Motor neuron (in vitro differentiated cells): ENCODE results near the gene CDH4. TPM values are rescaled to one million over a fixed set of nuclear protein-coding genes. Genes with fewer than 3 reads are reported as not detected.

ENCODE experiments used
- ATAC-seq, 8 experiments: fragments of 200-7000 bp; cut with Tn5 transposase; replicated peaks in 6 of 8; 2 replicates each; pipeline ENCODE4 v1.8.0; 2021; ENCODE audit warnings: mild to moderate bottlenecking in 8 of 8, moderate library complexity in 8 of 8
- H3K27ac ChIP-seq, 2 donors: fragments of 250-450 bp; sonication (Bioruptor Pico); 2 replicates each; pipeline ENCODE4 v1.9.0; 2021; ENCODE audit warnings: antibody characterized with exemption in 2 of 2, mild to moderate bottlenecking in 2 of 2, moderate library complexity in 1 of 2
- H3K4me1 ChIP-seq, 2 donors: fragments of 250-450 bp; sonication (Bioruptor Pico); replicated peaks in 1 of 2; 2 replicates each; pipeline ENCODE4 v1.6.1; 2021; ENCODE audit warnings: antibody characterized with exemption in 2 of 2, mild to moderate bottlenecking in 2 of 2, moderate library complexity in 1 of 2
- H3K4me3 ChIP-seq, 5 donors: fragments of 250-450 bp; sonication (Bioruptor Pico); 2 replicates each; pipeline ENCODE4 v1.9.0; 2021; ENCODE audit warnings: antibody characterized with exemption in 5 of 5, mild to moderate bottlenecking in 5 of 5, moderate library complexity in 4 of 5
- WGBS, 10 experiments: fragments of 450-650 bp; shearing (Covaris generic); methylation state at CpG; one replicate each; pipeline ENCODE4 v1.0.0; 2022; 5-methylcytosine and 5-hydroxymethylcytosine counted together
- in situ Hi-C, 9 experiments: fragments of 400-800 bp; cut with MboI; loops; one replicate each; pipeline ENCODE4 v1.15.0; 2021; ENCODE audit warnings: low sequenced_read_pairs in 9 of 9, low pct_unique_long_range_greater_than_20kb in 2 of 9; ENCODE audit not compliant: unreplicated experiment in 9 of 9
- total RNA-seq, 8 experiments: library from RNA; unstranded; fragments of 300-600 nt; gene quantifications; 2 replicates each; pipeline versions ENCODE4 v1.2.3 to v1.2.4, GENCODE V29; 2022

Gene CDH4
- total RNA-seq, 8 experiments from 2014 or later = 2.4 to 41.6 (median 12.9) TPM

DNA sequence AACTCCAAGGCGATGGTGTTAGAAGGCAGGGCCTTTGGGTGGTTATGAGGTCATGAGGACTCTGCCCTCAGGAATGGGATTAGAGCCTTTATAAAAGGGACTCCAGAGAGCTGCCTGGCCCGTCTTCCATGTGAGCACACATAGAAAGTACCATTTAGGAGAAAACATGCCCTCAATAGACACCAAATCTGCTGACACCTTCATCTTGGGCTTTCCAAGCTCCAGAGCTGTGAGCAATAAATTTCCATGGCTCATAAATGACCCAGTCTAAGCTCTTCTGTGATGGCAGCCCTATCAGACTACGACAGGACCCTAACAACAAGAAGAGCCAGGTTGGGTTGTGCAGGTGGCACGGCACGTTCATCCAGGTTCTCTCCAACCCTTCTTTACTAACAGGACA lies 189.5 kb downstream of the CDH4 start:
- Histone ChIP-seq H3K27ac (no peak overlapping the region), H3K4me1 (peaks cover 60 to 64% of the 10 kb centered on the region in 2 donors), H3K4me3 (no peak overlapping the region)
- WGBS, 10 experiments = 0 to 100% (median 93%) methylated on average over 1 to 4 of the region's 5 CpGs; no CpG with 5 or more reads in 3 of the 10 experiments
- in situ Hi-C loops = no loop called here
- ATAC-seq = no peak

DNA sequence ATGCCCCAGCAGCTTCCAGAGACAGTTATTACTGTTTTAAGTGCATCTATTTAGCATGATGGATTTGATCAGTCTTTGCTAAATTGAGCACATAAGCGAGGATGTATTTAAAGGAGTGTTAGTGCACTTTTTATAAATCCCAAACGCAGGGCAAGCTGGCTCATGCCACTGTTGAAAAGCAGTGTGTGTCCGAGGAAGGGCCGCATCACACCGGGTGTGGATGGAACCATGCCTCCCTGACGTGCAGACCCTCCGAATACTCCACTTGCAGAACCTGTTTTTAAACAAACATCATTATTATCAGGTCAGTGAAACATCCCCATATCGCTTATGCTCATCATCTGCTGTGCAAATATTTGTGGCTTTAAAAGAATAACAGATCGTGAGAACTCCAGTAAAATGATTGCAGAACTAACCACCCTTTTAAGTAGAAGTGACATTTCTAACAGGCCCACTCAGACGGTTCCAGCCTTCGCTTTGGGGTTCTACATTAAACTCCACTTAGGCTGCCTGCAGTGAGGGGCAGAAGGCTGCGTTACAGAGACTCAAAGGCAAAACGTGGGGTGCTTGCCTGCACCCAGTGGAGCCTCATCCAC lies 190.1 kb downstream of the CDH4 start:
- Histone ChIP-seq H3K27ac (no peak overlapping the region), H3K4me1 (peaks cover 53 to 58% of the 10 kb centered on the region in 2 donors), H3K4me3 (no peak overlapping the region)
- WGBS, 10 experiments = 0 to 100% (median 79%) methylated on average over 2 to 12 of the region's 13 CpGs
- ATAC-seq = no peak
- in situ Hi-C loops = no loop called here

DNA sequence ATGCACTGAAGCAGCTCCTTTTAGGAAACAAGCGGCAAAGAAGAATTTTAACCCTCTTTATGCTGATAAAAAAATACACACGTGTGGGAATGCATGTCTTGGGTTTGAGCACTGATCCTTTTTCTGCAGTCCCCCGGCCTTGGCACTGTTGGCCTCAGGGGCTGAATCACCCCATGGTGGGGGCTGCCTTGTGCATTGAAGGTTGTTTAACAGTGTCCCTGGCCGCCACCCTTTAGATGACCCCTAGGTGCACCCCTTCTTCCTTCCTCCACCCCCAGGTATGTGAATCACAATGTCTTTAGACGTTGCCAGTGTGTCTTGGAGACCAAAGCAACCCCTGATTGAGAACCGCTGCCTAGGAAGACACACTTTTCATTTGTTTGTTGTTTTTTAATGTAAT lies 190.7 kb downstream of the CDH4 start:
- H3K4me1 ChIP-seq = peaks cover 49 to 53% of the 10 kb centered on the region in 2 donors
- H3K27ac ChIP-seq = no peak overlapping the region
- ATAC-seq = no peak
- H3K4me3 ChIP-seq = no peak overlapping the region
- in situ Hi-C loops = no loop called here
- 5 to 80% (median 40%) methylated on average over 1 to 5 of the region's 6 CpGs; no CpG with 5 or more reads in 3 of the 10 experiments for WGBS, 10 experiments

DNA sequence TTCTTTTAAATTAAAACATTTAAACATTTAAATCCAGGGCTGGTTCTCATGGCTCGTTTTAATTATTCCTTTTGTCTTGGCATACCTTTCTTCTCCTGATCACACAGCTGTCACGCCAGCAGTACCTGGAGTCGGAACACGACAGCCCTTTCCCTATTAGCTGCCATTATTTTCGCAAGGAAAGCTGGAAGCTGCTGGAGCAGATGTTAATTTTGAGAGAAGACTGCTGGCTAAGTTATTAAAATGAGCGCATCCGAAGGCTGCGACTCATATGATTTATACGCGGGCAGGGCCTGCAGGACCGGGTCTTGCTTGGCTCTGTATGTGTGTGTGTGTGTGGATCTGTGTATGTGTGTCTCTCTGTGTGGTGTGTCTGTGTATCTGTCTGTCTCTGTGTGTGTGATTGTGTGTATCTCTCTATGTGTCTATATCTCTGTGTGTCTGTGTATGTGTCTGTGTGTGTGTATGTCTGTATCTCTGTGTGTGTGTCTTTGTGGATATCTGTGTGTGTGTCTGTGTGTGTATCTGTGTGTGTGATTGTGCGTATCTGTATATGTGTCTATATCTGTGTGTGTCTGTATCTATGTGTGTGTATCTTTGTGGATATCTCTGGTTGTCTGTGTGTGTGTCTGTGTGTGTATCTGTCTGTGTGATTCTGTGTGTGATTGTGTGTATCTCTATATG lies 191.5 kb downstream of the CDH4 start:
- Histone ChIP-seq H3K4me1 (peaks cover 49 to 52% of the 10 kb centered on the region in 2 donors), H3K4me3 (no peak overlapping the region), H3K27ac (peak overlapping the region in 1 of 2 donors; percentile 34)
- peak in 7 of 8 experiments; percentile 41 to 63 (median 55) for ATAC-seq
- WGBS, 10 experiments = 14 to 100% (median 50%) methylated on average over 1 to 7 of the region's 12 CpGs; no CpG with 5 or more reads in 3 of the 10 experiments
- in situ Hi-C loops = no loop called here

DNA sequence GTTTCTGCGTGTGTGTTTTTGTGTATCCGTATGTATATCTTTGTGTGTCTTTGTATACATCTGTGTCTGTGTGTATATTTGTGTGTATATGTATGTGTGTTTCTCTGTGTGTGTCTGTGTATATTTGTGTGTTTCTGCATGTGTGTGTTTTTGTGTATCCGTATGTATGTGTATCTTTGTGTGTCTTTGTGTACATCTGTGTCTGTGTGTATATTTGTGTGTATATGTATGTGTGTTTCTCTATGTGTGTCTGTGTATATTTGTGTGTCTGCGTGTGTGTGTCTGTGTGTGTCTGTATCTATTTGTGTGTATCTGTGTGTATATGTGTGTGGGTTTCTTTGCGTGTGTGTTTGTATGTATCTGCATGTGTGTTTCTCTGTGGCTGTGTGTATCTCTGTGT lies 192.6 kb downstream of the CDH4 start:
- H3K27ac ChIP-seq = no peak overlapping the region
- in situ Hi-C loops = no loop called here
- 24 to 100% (median 83%) methylated on average over 1 to 3 of the region's 5 CpGs; no CpG with 5 or more reads in 3 of the 10 experiments for WGBS, 10 experiments
- peaks cover 49 to 54% of the 10 kb centered on the region in 2 donors for H3K4me1 ChIP-seq
- no peak overlapping the region for H3K4me3 ChIP-seq
- ATAC-seq = no peak

DNA sequence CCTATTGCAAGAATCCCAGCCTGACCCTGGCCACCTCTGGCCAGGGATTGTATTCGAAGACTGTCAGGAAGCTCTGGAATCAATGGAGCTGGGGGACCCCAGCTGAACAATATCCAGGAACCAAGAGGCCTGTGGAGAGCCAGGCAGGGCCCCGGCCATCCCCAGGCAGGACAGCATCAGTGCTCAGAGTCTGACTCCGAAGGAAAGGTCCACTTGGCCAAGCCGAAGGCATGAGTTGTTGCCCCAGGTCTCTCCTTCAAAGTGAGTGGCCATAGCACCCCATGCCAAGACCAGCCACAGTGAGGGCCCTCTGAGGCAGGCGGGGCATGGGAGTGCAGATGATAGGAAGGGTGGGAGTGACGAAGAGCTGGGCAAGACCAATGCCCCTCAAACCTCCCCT lies 193.1 kb downstream of the CDH4 start:
- Histone ChIP-seq H3K4me3 (no peak overlapping the region), H3K27ac (peak overlapping the region in 1 of 2 donors; percentile 27), H3K4me1 (peaks cover 49 to 54% of the 10 kb centered on the region in 2 donors)
- in situ Hi-C loops = no loop called here
- ATAC-seq = no peak
- 30 to 100% (median 60%) methylated on average over 1 to 3 of the region's 6 CpGs; no CpG with 5 or more reads in 5 of the 10 experiments for WGBS, 10 experiments

DNA sequence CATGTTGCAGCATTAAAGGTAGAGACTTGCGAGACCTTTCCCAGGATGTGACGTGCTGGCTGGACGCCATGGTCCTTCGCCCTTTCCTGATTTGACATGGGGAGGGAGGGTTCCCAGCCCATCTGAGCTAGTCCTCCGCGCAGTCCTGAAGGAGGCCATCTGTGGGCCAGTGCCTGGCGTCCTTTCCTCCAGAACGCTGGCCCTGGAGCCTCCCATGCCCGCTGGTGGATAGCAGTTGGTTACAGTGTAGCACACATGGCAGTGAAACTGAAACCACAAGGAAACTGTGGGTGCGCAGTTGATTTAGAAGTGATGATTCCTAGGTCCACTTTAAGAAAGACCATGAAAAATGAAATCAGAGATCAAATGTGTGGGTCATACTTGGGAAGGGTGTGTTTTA lies 193.7 kb downstream of the CDH4 start:
- no peak overlapping the region for H3K4me3 ChIP-seq
- in situ Hi-C loops = no loop called here
- 92 to 100% (median 100%) methylated on average over 4 to 10 of the region's 10 CpGs; no CpG with 5 or more reads in 7 of the 10 experiments for WGBS, 10 experiments
- no peak for ATAC-seq
- H3K4me1 ChIP-seq = peaks cover 48 to 54% of the 10 kb centered on the region in 2 donors
- no peak overlapping the region for H3K27ac ChIP-seq

DNA sequence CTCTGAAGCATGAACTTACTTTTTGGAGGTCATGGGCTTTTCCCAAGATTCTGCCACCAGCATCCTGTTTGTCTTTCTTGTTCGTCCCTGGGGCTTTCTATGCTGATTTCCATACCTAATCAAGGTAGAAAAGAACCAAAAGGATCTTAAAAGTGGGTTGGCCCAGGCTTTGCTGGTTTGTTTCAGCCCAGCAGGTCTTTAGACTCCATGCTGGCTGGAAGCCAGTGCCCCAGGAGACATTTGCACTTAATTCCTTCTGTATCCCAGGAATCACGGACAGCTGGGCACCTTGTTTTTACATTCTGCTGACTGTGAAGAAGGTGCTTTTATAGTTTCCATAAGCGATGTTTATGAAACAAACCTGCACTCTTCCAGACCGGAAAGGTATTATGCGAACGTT lies 195.9 kb downstream of the CDH4 start:
- Histone ChIP-seq H3K4me1 (peaks cover 48 to 51% of the 10 kb centered on the region in 2 donors), H3K4me3 (no peak overlapping the region), H3K27ac (no peak overlapping the region)
- 3 to 51% (median 28%) methylated on average over 1 to 6 of the region's 6 CpGs; no CpG with 5 or more reads in 1 of the 10 experiments for WGBS, 10 experiments
- no peak for ATAC-seq
- in situ Hi-C loops = no loop called here

DNA sequence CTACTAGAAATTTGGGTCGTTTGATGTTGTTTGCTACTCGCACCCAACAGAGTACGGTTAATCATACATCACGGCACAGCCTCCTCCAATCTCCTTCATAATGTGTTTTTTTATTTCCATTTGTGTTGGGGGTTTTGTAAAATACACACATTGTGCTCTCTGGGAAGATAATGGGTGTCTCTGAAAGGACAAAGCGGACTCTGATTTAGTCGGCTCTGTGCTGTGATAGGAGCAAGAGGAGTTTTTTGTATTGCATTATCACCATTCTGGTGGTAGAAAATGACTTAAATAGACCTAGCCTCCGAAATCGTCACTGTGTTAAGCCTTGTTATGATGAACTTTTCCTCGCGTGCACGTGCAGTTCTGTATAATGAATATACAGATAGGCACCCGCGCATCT lies 196.3 kb downstream of the CDH4 start:
- 31 to 78% (median 47%) methylated on average over 7 to 13 of the region's 13 CpGs; no CpG with 5 or more reads in 2 of the 10 experiments for WGBS, 10 experiments
- in situ Hi-C loops = no loop called here
- H3K4me3 ChIP-seq = no peak overlapping the region
- peak overlapping the region in 1 of 2 donors; percentile 23 for H3K27ac ChIP-seq
- peaks cover 44 to 46% of the 10 kb centered on the region in 2 donors for H3K4me1 ChIP-seq
- ATAC-seq = peak in 5 of 8 experiments; percentile 39 to 48 (median 43)

DNA sequence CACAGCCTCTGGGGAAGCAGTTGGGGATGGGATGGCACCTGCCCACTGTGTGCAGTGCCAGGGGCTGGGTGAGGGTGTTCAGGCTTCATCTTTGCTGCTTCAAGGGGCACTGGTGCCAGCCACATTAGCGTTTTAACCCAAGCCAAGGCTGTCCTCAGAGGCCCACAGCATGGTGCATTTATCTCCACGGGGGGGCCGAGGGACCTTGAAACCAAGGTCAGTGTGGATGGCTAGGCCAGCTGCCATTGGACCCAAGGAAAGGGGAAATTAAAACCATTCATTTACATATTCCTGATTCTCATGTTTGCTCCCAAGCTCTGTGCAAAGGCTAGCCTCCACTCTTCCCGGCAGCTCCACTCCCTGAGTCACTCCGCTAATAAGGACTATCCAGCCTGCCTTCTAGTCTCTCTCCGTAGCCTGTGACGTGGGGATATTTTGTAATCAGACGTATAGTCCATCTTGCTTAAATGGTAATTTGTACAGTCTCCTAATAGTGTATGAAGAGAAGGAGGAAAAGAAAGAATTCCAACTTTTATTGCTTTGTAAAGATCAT lies 197.1 kb downstream of the CDH4 start:
- H3K27ac ChIP-seq = peak overlapping the region in 1 of 2 donors; percentile 23
- no peak overlapping the region for H3K4me3 ChIP-seq
- WGBS, 10 experiments = 20 to 83% (median 47%) methylated on average over 1 to 7 of the region's 8 CpGs; no CpG with 5 or more reads in 1 of the 10 experiments
- in situ Hi-C loops = no loop called here
- peak in 5 of 8 experiments; percentile 77 to 82 (median 78) for ATAC-seq
- peaks cover 40 to 47% of the 10 kb centered on the region in 2 donors for H3K4me1 ChIP-seq

DNA sequence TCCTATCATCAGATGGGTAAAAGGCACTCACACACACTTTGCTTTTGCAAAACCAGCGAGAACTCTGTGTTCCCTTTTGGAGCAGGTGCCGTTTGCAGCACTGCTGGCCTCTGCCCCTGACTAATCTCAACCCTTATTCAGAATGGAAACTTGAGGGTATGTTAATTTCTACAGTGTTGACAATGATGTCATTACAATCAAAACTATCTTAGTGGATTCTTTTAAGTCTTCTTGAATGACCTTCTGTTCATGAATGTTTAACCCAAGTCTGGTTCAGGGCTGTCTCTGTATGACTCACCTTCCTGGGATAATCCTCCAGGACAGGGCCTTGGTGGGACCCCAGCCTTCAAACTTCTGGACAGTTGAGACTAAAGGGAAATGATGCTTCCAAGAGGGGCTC lies 197.9 kb downstream of the CDH4 start:
- Histone ChIP-seq H3K27ac (no peak overlapping the region), H3K4me1 (peaks cover 39 to 47% of the 10 kb centered on the region in 2 donors), H3K4me3 (no peak overlapping the region)
- 33 to 100% (median 72%) methylated on average over 1 to 2 of the region's 2 CpGs; no CpG with 5 or more reads in 4 of the 10 experiments for WGBS, 10 experiments
- ATAC-seq = peak in 6 of 8 experiments; percentile 20 to 79 (median 30)
- in situ Hi-C loops = no loop called here

DNA sequence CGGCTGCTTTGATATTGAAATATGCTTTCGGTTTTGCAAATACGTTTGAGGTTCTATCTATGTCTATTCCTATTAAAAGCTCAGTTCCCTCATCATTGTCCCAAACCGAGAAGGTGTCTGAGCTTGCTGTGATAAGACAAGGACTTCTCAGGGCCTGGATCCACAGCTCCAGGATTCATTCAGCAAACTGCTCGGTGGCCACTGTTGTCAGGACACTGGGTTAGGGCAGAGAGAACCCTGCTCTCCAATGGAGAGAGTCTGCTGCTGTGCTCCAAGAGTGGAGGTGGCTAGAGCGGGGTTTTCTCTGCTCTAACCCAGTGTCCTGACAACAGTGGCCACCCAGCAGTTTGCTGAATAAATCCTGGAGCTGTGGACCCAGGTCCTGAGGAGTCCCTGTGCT lies 198.5 kb downstream of the CDH4 start:
- H3K4me3 ChIP-seq = no peak overlapping the region
- 33 to 82% (median 60%) methylated on average over 1 to 6 of the region's 6 CpGs; no CpG with 5 or more reads in 4 of the 10 experiments for WGBS, 10 experiments
- in situ Hi-C loops = no loop called here
- no peak overlapping the region for H3K27ac ChIP-seq
- ATAC-seq = no peak
- H3K4me1 ChIP-seq = peaks cover 34 to 47% of the 10 kb centered on the region in 2 donors

DNA sequence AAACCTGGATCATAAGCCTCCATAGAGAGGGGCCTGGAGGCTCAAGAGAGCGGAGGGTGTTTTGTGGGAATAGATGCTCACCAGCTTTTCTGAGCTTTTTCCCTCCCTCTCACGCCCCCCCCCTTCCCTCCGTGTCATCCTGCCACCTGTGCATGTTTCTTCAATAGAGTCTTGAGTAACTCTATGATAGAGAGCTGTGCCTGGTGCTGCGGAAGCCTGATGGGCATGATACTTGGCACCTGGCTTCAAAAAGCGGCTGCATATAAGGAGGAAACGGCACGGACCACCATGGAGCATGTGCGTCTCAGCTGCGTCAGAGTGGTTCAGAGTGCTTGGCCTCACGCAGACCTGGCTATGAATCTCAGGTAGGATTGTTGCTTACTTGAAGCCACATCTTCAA lies 198.9 kb downstream of the CDH4 start:
- in situ Hi-C loops = no loop called here
- ATAC-seq = no peak
- no peak overlapping the region for H3K4me3 ChIP-seq
- H3K27ac ChIP-seq = no peak overlapping the region
- 80 to 100% (median 91%) methylated on average over 2 to 7 of the region's 10 CpGs; no CpG with 5 or more reads in 6 of the 10 experiments for WGBS, 10 experiments
- H3K4me1 ChIP-seq = peaks cover 30 to 47% of the 10 kb centered on the region in 2 donors
